ENCODE data around the gene ZNF594.

GRCh38 chr17:5164436-5164835 is 27.2 kb downstream of the ZNF594 start:
- TF ChIP-seq CTCF (conservative IDR thresholded peaks at IDR 0.05; ENCODE audit: low read length) (no peak), EZH2phosphoT487 (IDR thresholded peaks at IDR 0.05; ENCODE audit: borderline replicate concordance) (no peak)

Measured in Loucy (cell line).